ENCODE measurements around the gene PPP2CA. TPM values are rescaled to one million over a fixed set of nuclear protein-coding genes. Genes with fewer than 3 reads are reported as not detected.
"Not testable (repeated sequence)": the region's sequence is repeated elsewhere in the genome, so short reads cannot be mapped to it uniquely, and the experiment has no call there.

PPP2CA gene
- total RNA-seq, result 100 to 1,000 TPM; 158 to 167 TPM

GRCh38 chr5:134225780-134226440 lies at the start of gene PPP2CA:
TSS of gene PPP2CA (minus strand) at chr5:134226073. CDS start at chr5:134225861, 212 bp downstream.
- Mint-ChIP-seq H3K27me3 (ENCODE audit: low read depth) (no peaks in the 10 kb centered on the region), H3K36me3 (ENCODE audit: low read depth) (peaks cover 35% of the 10 kb centered on the region), H3K27ac (peak within 1 kb of the TSS; percentile 99), H3K4me1 (ENCODE audit: low read depth) (peaks cover 40% of the 10 kb centered on the region), H3K4me3 (peak within 1 kb of the TSS; percentile 96), H3K9me3 (ENCODE audit: insufficient read depth) (no peaks in the 10 kb centered on the region)
- ChIA-PET CTCF (interaction anchor here (0.6 to 3.0 kb wide), 19 partner anchors 10 to 361 kb away, joined by 3 to 14 read pairs (median 4); partner anchors contain the start of gene UBE2B), POLR2A (interaction anchor here (0.6 to 7.0 kb wide), 25 partner anchors 10 to 679 kb away, joined by 3 to 78 read pairs (median 4); partner anchors contain the start of genes C5orf24, CAMLG, CDKN2AIPNL and PCBD2)
- peak; percentile 88 for ATAC-seq
- DNase-seq, result peak; percentile 99

GRCh38 chr5:134273642-134274395 lies 47.9 kb upstream of the PPP2CA start:
- no peaks in the 10 kb centered on the region for H3K9me3 Mint-ChIP-seq (ENCODE audit: insufficient read depth)
- H3K36me3 Mint-ChIP-seq (ENCODE audit: low read depth), result no peaks in the 10 kb centered on the region
- no peak overlapping the region for H3K27ac Mint-ChIP-seq
- peaks cover 13% of the 10 kb centered on the region for H3K27me3 Mint-ChIP-seq (ENCODE audit: low read depth)
- DNase-seq, result no peak
- H3K4me3 Mint-ChIP-seq, result no peak overlapping the region
- ChIA-PET CTCF (no interaction called here), POLR2A (no interaction called here)
- peaks cover 7% of the 10 kb centered on the region for H3K4me1 Mint-ChIP-seq (ENCODE audit: low read depth)
- no peak for ATAC-seq

- no peak overlapping the region for H3K4me3 Mint-ChIP-seq
- H3K4me1 Mint-ChIP-seq (ENCODE audit: low read depth), result peaks cover 6% of the 10 kb centered on the region
- ChIA-PET POLR2A (no interaction called here), CTCF (no interaction called here)
- no peak for ATAC-seq
- no peak for DNase-seq
- H3K27ac Mint-ChIP-seq, result no peak overlapping the region
- H3K36me3 Mint-ChIP-seq (ENCODE audit: low read depth), result no peaks in the 10 kb centered on the region
- peaks cover 8% of the 10 kb centered on the region for H3K27me3 Mint-ChIP-seq (ENCODE audit: low read depth)
- no peaks in the 10 kb centered on the region for H3K9me3 Mint-ChIP-seq (ENCODE audit: insufficient read depth)
Measured at GRCh38 chr5:134271059-134271458, 45.2 kb upstream of the PPP2CA start.

- POLR2A ChIA-PET, result no interaction called here
- H3K27ac Mint-ChIP-seq, result no peak overlapping the region
- CTCF ChIA-PET, result interaction anchor here (0.6 kb wide), 1 partner anchor 319 kb away, joined by 3 read pairs; no protein-coding TSS in a partner anchor
- H3K27me3 Mint-ChIP-seq (ENCODE audit: low read depth), result peaks cover 8% of the 10 kb centered on the region
- no peaks in the 10 kb centered on the region for H3K36me3 Mint-ChIP-seq (ENCODE audit: low read depth)
- no peak for ATAC-seq
- DNase-seq, result no peak
- H3K9me3 Mint-ChIP-seq (ENCODE audit: insufficient read depth), result peaks cover 8% of the 10 kb centered on the region
- H3K4me3 Mint-ChIP-seq, result no peak overlapping the region
- H3K4me1 Mint-ChIP-seq (ENCODE audit: low read depth), result no peaks in the 10 kb centered on the region
Measured at GRCh38 chr5:134268919-134269318, 43.0 kb upstream of the PPP2CA start.

- H3K27me3 Mint-ChIP-seq (ENCODE audit: low read depth), result peaks cover 8% of the 10 kb centered on the region
- ATAC-seq (no peak), DNase-seq (no peak)
- ChIA-PET POLR2A (no interaction called here), CTCF (no interaction called here)
- peaks cover 11% of the 10 kb centered on the region for H3K9me3 Mint-ChIP-seq (ENCODE audit: insufficient read depth)
- no peak overlapping the region for H3K4me3 Mint-ChIP-seq
- no peaks in the 10 kb centered on the region for H3K36me3 Mint-ChIP-seq (ENCODE audit: low read depth)
- H3K4me1 Mint-ChIP-seq (ENCODE audit: low read depth), result no peaks in the 10 kb centered on the region
- H3K27ac Mint-ChIP-seq, result no peak overlapping the region
Measured at GRCh38 chr5:134268019-134268601, 42.2 kb upstream of the PPP2CA start.

GRCh38 chr5:134267366-134268018 lies 41.6 kb upstream of the PPP2CA start:
- peaks cover 15% of the 10 kb centered on the region for H3K9me3 Mint-ChIP-seq (ENCODE audit: insufficient read depth)
- H3K27me3 Mint-ChIP-seq (ENCODE audit: low read depth), result peaks cover 8% of the 10 kb centered on the region
- ChIA-PET CTCF (no interaction called here), POLR2A (no interaction called here)
- no peak overlapping the region for H3K27ac Mint-ChIP-seq
- ATAC-seq, result no peak
- H3K4me1 Mint-ChIP-seq (ENCODE audit: low read depth), result no peaks in the 10 kb centered on the region
- no peak overlapping the region for H3K4me3 Mint-ChIP-seq
- DNase-seq, result no peak
- peaks cover 3% of the 10 kb centered on the region for H3K36me3 Mint-ChIP-seq (ENCODE audit: low read depth)

GRCh38 chr5:134263801-134264200 lies 37.9 kb upstream of the PPP2CA start:
- Mint-ChIP-seq H3K27me3 (ENCODE audit: low read depth) (peaks cover 8% of the 10 kb centered on the region), H3K9me3 (ENCODE audit: insufficient read depth) (peaks cover 28% of the 10 kb centered on the region), H3K4me3 (no peak overlapping the region), H3K27ac (no peak overlapping the region), H3K4me1 (ENCODE audit: low read depth) (peaks cover 2% of the 10 kb centered on the region), H3K36me3 (ENCODE audit: low read depth) (peaks cover 6% of the 10 kb centered on the region)
- ATAC-seq, result no peak
- POLR2A ChIA-PET, result no interaction called here
- CTCF ChIA-PET, result no interaction called here
- no peak for DNase-seq

GRCh38 chr5:134262629-134263028 lies 36.8 kb upstream of the PPP2CA start:
- H3K27ac Mint-ChIP-seq; H3K27me3 Mint-ChIP-seq (ENCODE audit: low read depth); POLR2A ChIA-PET; H3K36me3 Mint-ChIP-seq (ENCODE audit: low read depth); H3K4me1 Mint-ChIP-seq (ENCODE audit: low read depth); CTCF ChIA-PET; H3K4me3 Mint-ChIP-seq; DNase-seq; ATAC-seq: not testable (repeated sequence)
- H3K9me3 Mint-ChIP-seq (ENCODE audit: insufficient read depth), result peaks cover 28% of the 10 kb centered on the region

GRCh38 chr5:134258896-134259295 lies 33.0 kb upstream of the PPP2CA start:
- Mint-ChIP-seq H3K4me3 (no peak overlapping the region), H3K27me3 (ENCODE audit: low read depth) (peaks cover 2% of the 10 kb centered on the region), H3K4me1 (ENCODE audit: low read depth) (peaks cover 2% of the 10 kb centered on the region), H3K9me3 (ENCODE audit: insufficient read depth) (peaks cover 20% of the 10 kb centered on the region), H3K36me3 (ENCODE audit: low read depth) (peaks cover 6% of the 10 kb centered on the region), H3K27ac (no peak overlapping the region)
- ATAC-seq, result no peak
- ChIA-PET POLR2A (interaction anchor here (0.6 kb wide), 1 partner anchor 83 kb away, joined by 3 read pairs; no protein-coding TSS in a partner anchor), CTCF (interaction anchor here (1.1 kb wide), 1 partner anchor 75 kb away, joined by 3 read pairs; no protein-coding TSS in a partner anchor)
- no peak for DNase-seq

- CTCF ChIA-PET, result no interaction called here
- POLR2A ChIA-PET, result no interaction called here
- Mint-ChIP-seq H3K27ac (no peak overlapping the region), H3K4me1 (ENCODE audit: low read depth) (no peaks in the 10 kb centered on the region), H3K4me3 (no peak overlapping the region), H3K36me3 (ENCODE audit: low read depth) (no peaks in the 10 kb centered on the region), H3K27me3 (ENCODE audit: low read depth) (peaks cover 5% of the 10 kb centered on the region), H3K9me3 (ENCODE audit: insufficient read depth) (peaks cover 10% of the 10 kb centered on the region)
- DNase-seq, result no peak
- no peak for ATAC-seq
Measured at GRCh38 chr5:134257176-134257575, 31.3 kb upstream of the PPP2CA start.

GRCh38 chr5:134255418-134256150 lies 29.7 kb upstream of the PPP2CA start:
- no peaks in the 10 kb centered on the region for H3K9me3 Mint-ChIP-seq (ENCODE audit: insufficient read depth)
- no peaks in the 10 kb centered on the region for H3K4me1 Mint-ChIP-seq (ENCODE audit: low read depth)
- CTCF ChIA-PET, result interaction anchor here (1.0 kb wide), 1 partner anchor 216 kb away, joined by 4 read pairs; no protein-coding TSS in a partner anchor
- no peaks in the 10 kb centered on the region for H3K36me3 Mint-ChIP-seq (ENCODE audit: low read depth)
- peaks cover 5% of the 10 kb centered on the region for H3K27me3 Mint-ChIP-seq (ENCODE audit: low read depth)
- no peak overlapping the region for H3K27ac Mint-ChIP-seq
- no peak overlapping the region for H3K4me3 Mint-ChIP-seq
- POLR2A ChIA-PET, result no interaction called here
- ATAC-seq (no peak), DNase-seq (no peak)
